BLaER1 treated with 17β-estradiol and CSF1 and Interleukin-3, amounts not matched to agents 10 nM and 100 nM (cell line): ENCODE measurements around the gene NUCB1.
A peak's percentile ranks its signal among the peaks of the same experiment; 100 is the strongest.
"Not testable (repeated sequence)": the region's sequence is repeated elsewhere in the genome, so short reads cannot be mapped to it uniquely, and the experiment has no call there.

Experiments used
- H3K27ac ChIP-seq, 11 experiments: shearing (Covaris generic); formaldehyde crosslinking; 2 replicates each; pipeline ENCODE4 v1.8.1; 2022
- H3K27me3 ChIP-seq, 11 experiments: shearing (Covaris generic); formaldehyde crosslinking; 2 replicates each; pipeline ENCODE4 v1.8.1; 2022
- H3K36me3 ChIP-seq, 11 experiments: shearing (Covaris generic); formaldehyde crosslinking; 2 replicates each; pipeline ENCODE4 v1.8.1; 2022
- H3K4me1 ChIP-seq, 10 experiments: shearing (Covaris generic); formaldehyde crosslinking; 2 replicates each; pipeline ENCODE4 v1.8.1; 2022
- H3K4me2 ChIP-seq, 11 experiments: shearing (Covaris generic); formaldehyde crosslinking; 2 replicates each; pipeline ENCODE4 v1.8.1; 2022
- H3K4me3 ChIP-seq, 10 experiments: shearing (Covaris generic); formaldehyde crosslinking; 2 replicates each; pipeline ENCODE4 v1.8.1; 2022
- H3K9ac ChIP-seq, 11 experiments: shearing (Covaris generic); formaldehyde crosslinking; 2 replicates each; pipeline ENCODE4 v1.8.1; 2022
- H3K9me3 ChIP-seq, 11 experiments: shearing (Covaris generic); formaldehyde crosslinking; replicated peaks in 1 of 11; 2 replicates each; pipeline ENCODE4 v1.8.1; 2022
- H4K20me1 ChIP-seq, 11 experiments: shearing (Covaris generic); formaldehyde crosslinking; 2 replicates each; pipeline ENCODE4 v1.8.1; 2022
- Cebpa-rat ChIP-seq, 11 experiments: shearing (Covaris generic); IDR thresholded peaks; 2 replicates each; pipeline ENCODE4 v1.8.1; 2022

The NUCB1 gene

GRCh38 chr19:48879025-48879637 lies 21.0 kb upstream of the NUCB1 start:
- Histone ChIP-seq H3K36me3 (peaks cover 34 to 59% (median 47%) of the 10 kb centered on the region in 11 experiments), H3K27me3 (no peaks in the 10 kb centered on the region), H3K9me3 (peaks cover 9 to 36% (median 20%) of the 10 kb centered on the region in 11 experiments), H3K4me1 (peaks cover 38 to 74% (median 56%) of the 10 kb centered on the region in 10 experiments), H3K27ac (peak overlapping the region in 2 of 11 experiments; percentile 96 to 99; a peak in 3 of 22 replicates), H3K4me2 (peak overlapping the region in 5 of 11 experiments; percentile 93 to 100 (median 96); a peak in 4 of 22 replicates), H3K4me3 (no peak overlapping the region), H4K20me1 (peaks cover 14 to 67% (median 24%) of the 10 kb centered on the region in 11 experiments), H3K9ac (no peak overlapping the region)
- TF ChIP-seq Cebpa-rat (IDR thresholded peaks at IDR 0.05) = no peak

GRCh38 chr19:48879696-48880095 lies 20.4 kb upstream of the NUCB1 start:
- Histone ChIP-seq H3K27ac (peak overlapping the region in 2 of 11 experiments; percentile 22 to 99; a peak in 1 of 22 replicates), H3K4me1 (peaks cover 32 to 68% (median 54%) of the 10 kb centered on the region in 10 experiments), H3K36me3 (peaks cover 28 to 53% (median 42%) of the 10 kb centered on the region in 11 experiments), H3K4me2 (peak overlapping the region in 2 of 11 experiments; percentile 50 to 86; a peak in 2 of 22 replicates), H3K9me3 (peaks cover 9 to 36% (median 20%) of the 10 kb centered on the region in 11 experiments), H4K20me1 (peaks cover 9 to 61% (median 18%) of the 10 kb centered on the region in 11 experiments; a peak in 21 of 22 replicates)
- not testable (repeated sequence) for H3K9ac ChIP-seq, H3K27me3 ChIP-seq, H3K4me3 ChIP-seq

- Histone ChIP-seq H3K9me3 (peaks cover 9 to 36% (median 20%) of the 10 kb centered on the region in 11 experiments), H3K4me2 (peak overlapping the region in 5 of 11 experiments; percentile 14 to 61 (median 44); a peak in 8 of 22 replicates), H3K27ac (peak overlapping the region in 7 of 11 experiments; percentile 16 to 47 (median 38); a peak in 8 of 22 replicates), H3K36me3 (peaks cover 17 to 35% (median 27%) of the 10 kb centered on the region in 11 experiments; a peak in 20 of 22 replicates), H3K9ac (peak overlapping the region in 1 of 11 experiments; percentile 55; a peak in 2 of 22 replicates), H3K27me3 (no peaks in the 10 kb centered on the region), H4K20me1 (peaks cover 0 to 38% (median 0%) of the 10 kb centered on the region in 11 experiments; a peak in 5 of 22 replicates), H3K4me1 (peaks cover 20 to 52% (median 37%) of the 10 kb centered on the region in 10 experiments), H3K4me3 (no peak overlapping the region)
- peak in 2 of 11 experiments; percentile 24 to 27; a peak in 2 of 22 replicates for TF ChIP-seq Cebpa-rat (IDR thresholded peaks at IDR 0.05)
These were observed 18.1 kb upstream of the NUCB1 start for GRCh38 chr19:48881741-48882657.

- Histone ChIP-seq H3K9me3 (peaks cover 9 to 23% (median 17%) of the 10 kb centered on the region in 11 experiments), H3K9ac (no peak overlapping the region), H3K4me2 (no peak overlapping the region), H3K36me3 (peaks cover 0 to 18% (median 11%) of the 10 kb centered on the region in 11 experiments; a peak in 15 of 22 replicates), H3K4me3 (no peak overlapping the region), H4K20me1 (peaks cover 0 to 21% (median 0%) of the 10 kb centered on the region in 11 experiments; a peak in 4 of 22 replicates), H3K27me3 (no peaks in the 10 kb centered on the region), H3K4me1 (peaks cover 3 to 35% (median 19%) of the 10 kb centered on the region in 10 experiments; a peak in 17 of 20 replicates), H3K27ac (no peak overlapping the region)
- TF ChIP-seq Cebpa-rat (IDR thresholded peaks at IDR 0.05) = no peak
These were observed 16.4 kb upstream of the NUCB1 start for GRCh38 chr19:48883726-48884125.

GRCh38 chr19:48887861-48888612 lies 12.1 kb upstream of the NUCB1 start:
- Histone ChIP-seq H3K4me1 (peaks cover 0 to 23% (median 10%) of the 10 kb centered on the region in 10 experiments; a peak in 14 of 20 replicates), H3K4me3 (no peak overlapping the region), H3K36me3 (no peaks in the 10 kb centered on the region), H3K4me2 (no peak overlapping the region), H3K27me3 (peaks cover 0 to 5% (median 0%) of the 10 kb centered on the region in 11 experiments; a peak in 1 of 22 replicates), H3K9ac (no peak overlapping the region), H4K20me1 (no peaks in the 10 kb centered on the region), H3K9me3 (peaks cover 0 to 9% (median 4%) of the 10 kb centered on the region in 11 experiments; a peak in 14 of 22 replicates), H3K27ac (no peak overlapping the region)
- no peak for TF ChIP-seq Cebpa-rat (IDR thresholded peaks at IDR 0.05)

- not testable (repeated sequence) for H3K9me3 ChIP-seq, H3K36me3 ChIP-seq, H4K20me1 ChIP-seq, H3K9ac ChIP-seq, H3K27ac ChIP-seq, H3K4me2 ChIP-seq, H3K27me3 ChIP-seq, H3K4me3 ChIP-seq
- peaks cover 0 to 23% (median 10%) of the 10 kb centered on the region in 10 experiments; a peak in 14 of 20 replicates for H3K4me1 ChIP-seq
These were observed 10.6 kb upstream of the NUCB1 start for GRCh38 chr19:48889496-48889895.

GRCh38 chr19:48890551-48890950 lies 9.6 kb upstream of the NUCB1 start:
- Histone ChIP-seq H3K4me1 (peaks cover 0 to 29% (median 15%) of the 10 kb centered on the region in 10 experiments; a peak in 16 of 20 replicates), H3K27ac (no peak overlapping the region), H3K4me3 (no peak overlapping the region), H3K9ac (no peak overlapping the region), H3K27me3 (peaks cover 11 to 19% (median 14%) of the 10 kb centered on the region in 11 experiments), H4K20me1 (no peaks in the 10 kb centered on the region), H3K4me2 (no peak overlapping the region), H3K9me3 (no peaks in the 10 kb centered on the region), H3K36me3 (no peaks in the 10 kb centered on the region)
- no peak for TF ChIP-seq Cebpa-rat (IDR thresholded peaks at IDR 0.05)

- TF ChIP-seq Cebpa-rat (IDR thresholded peaks at IDR 0.05) = no peak
- Histone ChIP-seq H3K9ac (no peak overlapping the region; a peak in 1 of 22 replicates), H3K9me3 (no peaks in the 10 kb centered on the region), H3K27me3 (peaks cover 15 to 26% (median 23%) of the 10 kb centered on the region in 11 experiments), H4K20me1 (no peaks in the 10 kb centered on the region), H3K4me1 (peaks cover 9 to 44% (median 36%) of the 10 kb centered on the region in 10 experiments), H3K4me3 (peak overlapping the region in 1 of 10 experiments; percentile 41; a peak in 2 of 20 replicates), H3K4me2 (peak overlapping the region; percentile 66 to 82 (median 71); a peak in 21 of 22 replicates), H3K27ac (no peak overlapping the region), H3K36me3 (no peaks in the 10 kb centered on the region)
These were observed 4.9 kb upstream of the NUCB1 start for GRCh38 chr19:48895226-48895625.
